IPS-18a (cell line): ENCODE results near the gene ZSCAN25.

Source experiments
- H3K27ac ChIP-seq: one replicate; pipeline ENCODE4 v1.5.1; 2013; ENCODE audit warnings: low read length
- H3K27me3 ChIP-seq: one replicate; pipeline ENCODE4 v1.6.1; 2013; ENCODE audit warnings: mild to moderate bottlenecking, low read length; ENCODE audit not compliant: control insufficient read depth, insufficient read depth
- H3K36me3 ChIP-seq: one replicate; pipeline ENCODE4 v1.6.1; 2013; ENCODE audit warnings: low read depth, low read length; ENCODE audit not compliant: control insufficient read depth
- H3K4me1 ChIP-seq: one replicate; pipeline ENCODE4 v1.6.1; 2013; ENCODE audit warnings: low read depth, low read length; ENCODE audit not compliant: control insufficient read depth
- H3K4me3 ChIP-seq: one replicate; pipeline ENCODE4 v1.5.1; 2013; ENCODE audit warnings: low read length
- H3K9ac ChIP-seq: one replicate; pipeline ENCODE4 v1.6.1; 2013; ENCODE audit warnings: mild to moderate bottlenecking, low read length, moderate library complexity
- H3K9me3 ChIP-seq: one replicate; pipeline ENCODE4 v1.6.1; 2013; ENCODE audit warnings: low read depth, low read length; ENCODE audit not compliant: control insufficient read depth

ZSCAN25 gene

DNA sequence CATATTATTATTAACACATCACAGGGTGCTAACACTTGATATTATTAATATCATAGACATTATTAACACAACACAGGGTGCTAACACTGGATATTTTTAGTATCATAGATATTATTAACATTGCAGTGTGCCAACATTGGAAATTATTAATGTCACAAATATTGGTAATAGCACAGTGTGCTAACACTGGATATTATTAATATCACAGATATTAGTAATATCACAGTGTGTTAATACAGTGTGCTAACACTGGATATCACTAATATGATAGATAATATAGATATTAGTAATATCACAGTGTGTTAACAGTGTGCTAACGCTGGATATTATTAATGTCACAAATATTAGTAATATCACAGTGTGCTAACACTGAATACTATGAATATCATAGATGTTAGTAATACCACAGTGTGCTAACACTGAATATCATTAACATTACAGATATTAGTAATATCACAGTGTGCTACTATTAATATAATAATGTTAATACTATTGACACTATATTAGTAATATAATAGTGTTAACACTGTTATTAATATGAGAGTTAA, 20.3 kb upstream of the ZSCAN25 start:
- Histone ChIP-seq H3K9ac (no peak overlapping the region), H3K36me3 (no peaks in the 10 kb centered on the region), H3K27ac (no peak overlapping the region), H3K4me3 (no peak overlapping the region), H3K4me1 (no peaks in the 10 kb centered on the region), H3K9me3 (no peaks in the 10 kb centered on the region), H3K27me3 (no peaks in the 10 kb centered on the region)

DNA sequence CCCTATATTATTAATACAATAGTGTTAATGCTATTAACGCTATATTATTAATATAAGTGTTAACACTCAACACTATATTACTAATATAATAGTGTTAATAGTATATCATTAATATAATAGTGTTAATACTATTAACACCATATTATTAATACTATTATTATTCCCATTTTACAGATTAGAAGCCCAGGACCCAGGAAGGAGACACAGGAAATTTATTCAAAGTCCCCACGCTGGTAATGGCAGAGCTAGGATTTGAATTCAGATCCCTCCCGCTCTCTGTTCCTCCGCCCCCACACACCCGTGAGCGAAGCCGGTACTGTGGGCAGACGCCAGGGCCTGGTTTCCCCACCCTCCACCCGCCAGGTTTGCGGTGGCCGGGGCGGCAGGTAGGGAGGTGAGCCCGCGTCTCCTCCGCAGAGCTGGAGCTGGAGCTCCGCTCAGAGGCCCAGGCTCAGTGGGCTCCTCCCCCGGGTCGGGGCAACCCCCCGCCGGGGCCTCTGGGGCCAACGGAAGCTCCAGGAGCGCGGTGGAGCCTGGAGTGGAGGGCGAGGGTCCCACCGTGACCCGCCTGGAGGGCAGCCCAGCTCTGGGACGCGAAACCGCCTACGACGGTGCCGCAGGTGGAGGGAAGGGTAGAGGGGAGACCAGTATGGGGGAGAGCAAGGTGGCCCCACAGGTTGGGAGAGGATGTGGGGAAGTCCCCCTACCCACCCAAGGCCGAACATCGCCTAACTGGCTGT, 18.8 kb upstream of the ZSCAN25 start, which contains the start of gene TMEM225B:
TSS of gene TMEM225B (plus strand) at position 506 of the 740 bp plus-strand sequence. CDS start 6,122 bp downstream, outside the sequence.
- Histone ChIP-seq H3K4me1 (no peaks in the 10 kb centered on the region), H3K4me3 (no peak within 1 kb of the TSS), H3K36me3 (no peaks in the 10 kb centered on the region), H3K27ac (no peak within 1 kb of the TSS), H3K27me3 (no peaks in the 10 kb centered on the region), H3K9me3 (no peaks in the 10 kb centered on the region), H3K9ac (no peak within 1 kb of the TSS)

DNA sequence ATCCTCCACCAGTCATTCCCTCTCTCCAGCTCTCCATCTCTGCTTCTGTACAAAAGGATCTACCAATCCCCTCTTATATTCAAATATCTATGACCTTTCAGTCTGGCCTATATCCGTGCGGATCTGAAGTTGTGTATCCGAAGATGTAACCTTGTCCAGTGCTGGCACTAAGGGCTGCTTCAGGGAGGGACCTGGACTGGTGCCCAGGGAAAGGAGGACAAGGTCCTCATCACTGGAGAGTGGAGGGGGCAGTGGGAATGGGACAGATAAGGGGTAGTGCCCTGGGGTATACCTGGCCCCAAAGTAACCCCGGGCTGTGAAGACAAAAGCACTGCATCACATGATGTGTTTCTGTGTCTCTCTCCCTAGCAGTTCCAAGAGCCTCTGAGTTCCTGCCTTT, 16.9 kb upstream of the ZSCAN25 start:
- Histone ChIP-seq H3K9ac (no peak overlapping the region), H3K4me1 (no peaks in the 10 kb centered on the region), H3K4me3 (no peak overlapping the region), H3K9me3 (no peaks in the 10 kb centered on the region), H3K27ac (no peak overlapping the region), H3K27me3 (no peaks in the 10 kb centered on the region), H3K36me3 (no peaks in the 10 kb centered on the region)

DNA sequence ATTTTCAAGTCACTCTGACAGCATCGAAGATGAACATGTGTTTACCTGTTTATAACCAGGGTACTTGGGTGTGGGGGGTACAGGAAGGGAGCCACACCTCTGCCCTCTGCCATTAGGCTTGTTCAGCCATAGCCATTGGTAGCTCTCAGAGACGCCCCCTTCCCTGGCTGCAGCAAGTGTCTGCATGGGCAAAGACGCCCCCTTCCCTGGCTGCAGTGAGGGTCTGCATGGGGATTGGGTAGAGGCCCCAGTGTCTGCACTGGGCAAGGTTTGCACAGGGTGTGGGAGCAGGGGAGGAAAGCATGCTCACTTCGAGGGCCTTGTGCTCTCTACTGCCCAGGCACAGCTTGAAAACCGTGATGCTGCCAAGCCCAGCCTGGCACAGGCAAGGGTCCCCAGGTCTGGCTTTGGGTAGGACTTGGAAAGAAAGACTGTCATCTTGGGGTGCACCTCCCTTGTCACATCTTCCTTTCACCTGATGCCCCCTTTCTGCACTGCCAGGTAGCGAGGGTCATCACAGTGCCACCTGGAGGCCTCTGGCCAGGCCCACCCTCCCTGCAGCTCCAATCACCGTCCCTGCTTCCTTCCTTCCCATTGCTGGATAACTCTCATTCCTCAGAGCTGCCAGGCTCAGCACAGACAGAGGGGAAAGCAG, 15.0 kb upstream of the ZSCAN25 start:
- Histone ChIP-seq H3K4me1 (no peaks in the 10 kb centered on the region), H3K9me3 (no peaks in the 10 kb centered on the region), H3K4me3 (no peak overlapping the region), H3K36me3 (no peaks in the 10 kb centered on the region), H3K27me3 (no peaks in the 10 kb centered on the region), H3K9ac (no peak overlapping the region), H3K27ac (no peak overlapping the region)

DNA sequence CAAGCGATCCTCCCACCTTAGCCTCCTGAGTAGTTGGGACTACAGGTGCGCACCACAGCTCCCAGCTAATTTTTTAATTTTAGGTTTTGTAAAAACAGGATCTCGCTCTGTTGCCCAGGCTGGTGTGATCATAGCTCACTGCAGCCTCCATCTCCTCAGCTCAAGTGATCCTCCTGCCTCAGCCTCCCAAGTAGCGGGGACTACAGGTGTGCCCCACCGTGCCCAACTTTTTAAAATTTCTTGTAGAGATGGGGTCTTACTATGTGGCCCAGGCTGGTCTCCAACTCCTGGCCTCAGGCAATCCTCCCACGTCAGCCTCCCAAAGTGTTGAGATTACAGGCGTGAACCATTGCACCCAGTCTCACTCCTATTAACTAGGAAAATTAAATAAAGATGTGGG, 11.2 kb upstream of the ZSCAN25 start:
- Histone ChIP-seq H3K27me3 (peaks cover 3% of the 10 kb centered on the region), H3K36me3 (no peaks in the 10 kb centered on the region), H3K9me3 (no peaks in the 10 kb centered on the region), H3K4me3 (no peak overlapping the region), H3K27ac (no peak overlapping the region), H3K9ac (no peak overlapping the region), H3K4me1 (no peaks in the 10 kb centered on the region)

DNA sequence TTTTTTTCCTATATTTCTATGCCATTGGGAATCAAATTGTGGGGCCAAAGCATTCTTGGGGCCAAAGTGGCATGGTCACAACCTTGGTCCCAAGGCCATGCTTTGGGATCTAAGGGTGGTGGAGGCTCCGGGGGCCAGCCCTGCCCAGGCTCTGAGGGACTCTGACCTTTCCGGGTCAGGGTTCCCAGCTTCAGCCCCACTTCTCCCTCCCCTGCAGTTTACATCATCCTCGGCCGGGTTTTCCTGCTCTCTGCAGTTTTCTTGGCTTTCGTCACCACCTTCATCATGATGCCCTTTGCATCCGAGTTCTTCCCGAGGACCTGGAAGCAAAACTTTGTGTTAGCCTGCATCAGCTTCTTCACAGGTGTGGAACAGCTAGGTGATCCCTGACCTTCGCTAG, 10.2 kb upstream of the ZSCAN25 start:
- H3K4me3 ChIP-seq = no peak overlapping the region
- no peak overlapping the region for H3K27ac ChIP-seq
- H3K27me3 ChIP-seq = peaks cover 7% of the 10 kb centered on the region
- no peaks in the 10 kb centered on the region for H3K4me1 ChIP-seq
- H3K9me3 ChIP-seq = no peaks in the 10 kb centered on the region
- H3K9ac ChIP-seq = no peak overlapping the region
- no peaks in the 10 kb centered on the region for H3K36me3 ChIP-seq

DNA sequence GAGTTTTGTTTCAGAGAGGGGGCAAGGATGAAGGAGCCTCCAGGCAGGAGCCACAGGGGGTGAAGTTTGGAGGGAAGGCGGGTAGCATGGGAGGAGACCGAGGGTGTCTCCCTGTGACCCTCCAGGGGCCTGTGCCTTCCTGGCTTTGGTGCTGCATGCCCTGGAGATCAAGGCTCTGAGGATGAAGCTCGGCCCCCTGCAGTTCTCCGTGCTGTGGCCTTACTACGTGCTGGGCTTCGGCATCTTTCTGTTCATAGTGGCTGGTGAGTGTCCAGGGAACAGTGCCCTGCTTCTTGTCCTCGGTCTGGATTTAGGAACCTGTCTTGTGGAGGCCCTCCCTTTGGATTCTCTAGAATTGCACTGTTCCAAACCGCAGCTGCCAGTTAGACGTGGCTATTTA, 9.2 kb upstream of the ZSCAN25 start:
- Histone ChIP-seq H3K27me3 (peaks cover 7% of the 10 kb centered on the region), H3K36me3 (no peaks in the 10 kb centered on the region), H3K9ac (no peak overlapping the region), H3K9me3 (no peaks in the 10 kb centered on the region), H3K4me3 (no peak overlapping the region), H3K27ac (no peak overlapping the region), H3K4me1 (no peaks in the 10 kb centered on the region)

DNA sequence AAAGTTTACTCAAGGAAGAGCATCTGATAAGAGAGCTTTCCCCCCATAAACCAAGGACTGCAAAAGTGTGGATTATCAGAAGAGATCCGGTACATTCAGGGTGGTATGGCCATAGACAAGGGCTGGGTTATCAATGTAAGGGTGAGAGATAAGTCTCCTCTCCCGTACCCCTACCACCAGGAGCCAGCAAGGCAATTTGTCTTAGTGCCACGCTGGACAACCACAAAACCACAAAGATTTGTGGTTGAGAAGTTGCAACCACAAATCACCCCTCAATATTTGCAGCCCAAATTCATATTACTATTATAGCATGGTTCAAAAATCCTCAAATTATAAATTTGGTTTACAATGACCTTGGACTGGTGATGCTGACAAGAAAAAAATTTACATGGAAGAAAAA, 2.3 kb upstream of the ZSCAN25 start:
- Histone ChIP-seq H3K4me1 (peaks cover 8% of the 10 kb centered on the region), H3K36me3 (peaks cover 14% of the 10 kb centered on the region), H3K27ac (no peak overlapping the region), H3K9ac (no peak overlapping the region), H3K9me3 (no peaks in the 10 kb centered on the region), H3K27me3 (peaks cover 7% of the 10 kb centered on the region), H3K4me3 (no peak overlapping the region)

DNA sequence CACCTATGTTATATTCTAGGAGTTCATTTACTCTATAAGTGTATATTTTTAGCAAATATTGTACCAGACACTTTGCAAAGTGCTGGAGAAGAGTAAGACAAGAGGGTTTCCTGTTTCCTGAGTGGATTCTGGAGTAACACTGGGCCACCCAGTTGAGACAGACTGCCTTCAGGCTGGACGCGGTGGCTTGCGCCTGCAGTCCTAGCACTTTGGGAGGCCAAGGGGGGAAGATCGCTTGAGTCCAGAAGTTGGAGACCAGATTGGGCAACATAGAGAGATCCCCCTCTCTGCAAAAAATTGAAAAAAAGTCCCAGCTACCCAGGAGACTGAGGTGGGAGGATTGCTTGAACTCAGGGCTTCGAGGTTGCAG, 772 bp upstream of the ZSCAN25 start:
- H3K4me3 ChIP-seq = peak overlapping the region; percentile 85
- H3K4me1 ChIP-seq = peaks cover 8% of the 10 kb centered on the region
- H3K27me3 ChIP-seq = no peaks in the 10 kb centered on the region
- H3K27ac ChIP-seq = peak overlapping the region; percentile 67
- peaks cover 29% of the 10 kb centered on the region for H3K36me3 ChIP-seq
- H3K9me3 ChIP-seq = no peaks in the 10 kb centered on the region
- peak overlapping the region; percentile 86 for H3K9ac ChIP-seq

DNA sequence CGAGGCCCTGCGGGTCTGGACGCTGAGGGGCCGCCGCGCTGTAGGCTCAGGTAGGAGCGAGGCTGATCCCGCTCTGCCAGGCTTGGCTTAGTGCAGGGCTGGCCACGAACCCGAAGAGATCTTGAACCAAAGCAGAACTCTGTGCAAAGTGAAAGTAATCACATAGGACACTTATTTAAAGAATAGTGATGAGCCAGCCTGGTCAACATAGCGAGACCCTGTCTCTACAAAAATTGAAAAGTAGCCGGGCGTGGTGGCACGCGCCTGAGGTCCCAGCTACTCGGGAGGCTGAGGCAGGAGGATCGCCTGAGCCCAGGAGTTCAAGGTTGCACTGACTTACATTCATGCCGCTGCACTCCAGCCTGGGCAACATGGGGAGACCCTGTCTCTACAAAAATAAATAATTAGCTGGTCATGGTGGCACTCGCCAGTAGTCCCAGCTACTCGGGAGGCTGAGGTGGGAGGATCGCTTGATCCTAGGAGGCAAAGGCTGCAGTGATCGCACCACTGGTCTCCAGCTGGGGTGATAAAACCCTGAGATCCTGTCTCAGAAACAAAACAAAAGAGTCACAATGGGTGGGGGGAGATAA, 541 bp downstream of the ZSCAN25 start:
- peak overlapping the region; percentile 6 for H3K27ac ChIP-seq
- no peaks in the 10 kb centered on the region for H3K9me3 ChIP-seq
- H3K36me3 ChIP-seq = peaks cover 42% of the 10 kb centered on the region
- H3K4me3 ChIP-seq = peak overlapping the region; percentile 85
- H3K4me1 ChIP-seq = peaks cover 8% of the 10 kb centered on the region
- H3K9ac ChIP-seq = peak overlapping the region; percentile 86
- H3K27me3 ChIP-seq = no peaks in the 10 kb centered on the region

DNA sequence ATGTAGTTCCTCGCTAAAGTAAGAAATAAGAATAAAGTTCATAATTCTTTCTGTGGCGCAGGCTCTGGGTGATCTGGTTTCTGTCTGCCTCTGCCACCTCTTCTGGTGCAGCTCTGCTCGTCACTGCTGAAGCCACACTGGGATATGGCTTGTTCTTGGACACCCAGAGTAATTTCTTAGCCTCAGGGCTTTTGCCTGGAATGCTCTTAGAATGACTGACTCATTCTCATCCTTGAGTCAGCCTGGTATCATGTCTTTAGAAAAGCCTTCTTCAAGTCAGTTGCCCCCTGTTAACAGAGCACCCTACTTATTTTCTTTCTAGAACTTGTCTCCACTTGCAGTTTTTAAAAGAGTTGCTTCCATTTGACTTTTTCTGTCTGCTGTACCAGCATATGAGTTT, 2.0 kb downstream of the ZSCAN25 start:
- Histone ChIP-seq H3K9ac (no peak overlapping the region), H3K4me1 (peaks cover 8% of the 10 kb centered on the region), H3K4me3 (no peak overlapping the region), H3K27ac (no peak overlapping the region), H3K27me3 (no peaks in the 10 kb centered on the region), H3K9me3 (no peaks in the 10 kb centered on the region), H3K36me3 (peaks cover 56% of the 10 kb centered on the region)
